ENCODE results near the gene SCUBE1. TPM values are rescaled to one million over a fixed set of nuclear protein-coding genes. Genes with fewer than 3 reads are reported as not detected.

SCUBE1 gene
- total and polyA plus RNA-seq, 2 donors: 0.30 to 0.52 TPM

GRCh38 chr22:43337385-43337784 is 5.8 kb downstream of the SCUBE1 start:
- no peak for DNase-seq (ENCODE audit: low read depth in 6 of 9, low spot score in 9 of 9)
- no peaks in the 10 kb centered on the region for H3K36me3 ChIP-seq (ENCODE audit: control insufficient read depth in 2 of 2, insufficient read depth in 2 of 2, low read length in 1 of 2)
- peaks cover 17 to 33% of the 10 kb centered on the region in 2 donors for H3K27me3 ChIP-seq (ENCODE audit: control insufficient read depth in 2 of 2, insufficient read depth in 1 of 2, low read length in 1 of 2)
- WGBS: 96% methylated on average over 11 of the region's 11 CpGs
- no peak overlapping the region for H3K4me3 ChIP-seq (ENCODE audit: low read length in 2 of 2)
- no peak overlapping the region for H3K27ac ChIP-seq (ENCODE audit: low read depth in 1 of 2, low read length in 1 of 2)
- peaks cover 0 to 2% of the 10 kb centered on the region in 2 donors for H3K9me3 ChIP-seq (ENCODE audit: control insufficient read depth in 2 of 2, insufficient read depth in 1 of 2, low read length in 1 of 2)
- no peaks in the 10 kb centered on the region for H3K4me1 ChIP-seq (ENCODE audit: control insufficient read depth in 2 of 2, insufficient read depth in 2 of 2, low read length in 2 of 2)

- Histone ChIP-seq H3K36me3 (ENCODE audit: control insufficient read depth in 2 of 2, insufficient read depth in 2 of 2, low read length in 1 of 2) (no peaks in the 10 kb centered on the region), H3K27me3 (ENCODE audit: control insufficient read depth in 2 of 2, insufficient read depth in 1 of 2, low read length in 1 of 2) (peaks cover 0 to 9% of the 10 kb centered on the region in 2 donors), H3K27ac (ENCODE audit: low read depth in 1 of 2, low read length in 1 of 2) (no peak overlapping the region), H3K9me3 (ENCODE audit: control insufficient read depth in 2 of 2, insufficient read depth in 1 of 2, low read length in 1 of 2) (no peaks in the 10 kb centered on the region), H3K4me1 (ENCODE audit: control insufficient read depth in 2 of 2, insufficient read depth in 2 of 2, low read length in 2 of 2) (peaks cover 0 to 2% of the 10 kb centered on the region in 2 donors), H3K4me3 (ENCODE audit: low read length in 2 of 2) (no peak overlapping the region)
- no peak for DNase-seq (ENCODE audit: low read depth in 6 of 9, low spot score in 9 of 9)
- 96% methylated on average over 4 of the region's 4 CpGs for WGBS
Observed at GRCh38 chr22:43334378-43334777, 8.8 kb downstream of the SCUBE1 start.

DNA sequence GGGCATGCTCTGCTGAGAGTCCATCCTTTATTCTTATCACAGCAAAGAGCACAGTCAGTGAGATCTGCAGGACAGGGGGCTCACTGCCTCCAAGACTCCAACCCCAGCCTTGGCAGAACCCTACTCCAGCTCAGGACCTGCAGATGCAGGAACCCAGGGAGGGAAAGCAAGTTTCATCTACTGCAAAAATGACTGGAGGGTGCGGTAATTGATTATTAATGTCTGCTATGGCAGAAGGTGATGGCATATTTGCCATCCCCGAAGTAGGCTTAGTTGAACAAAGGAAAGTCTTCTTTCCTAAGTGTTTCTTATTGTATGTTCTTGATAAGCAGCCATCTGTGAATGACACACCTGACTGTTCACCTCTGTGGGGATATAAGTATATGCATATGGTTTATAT is 9.2 kb downstream of the SCUBE1 start:
- Histone ChIP-seq H3K36me3 (ENCODE audit: control insufficient read depth in 2 of 2, insufficient read depth in 2 of 2, low read length in 1 of 2) (no peaks in the 10 kb centered on the region), H3K9me3 (ENCODE audit: control insufficient read depth in 2 of 2, insufficient read depth in 1 of 2, low read length in 1 of 2) (no peaks in the 10 kb centered on the region), H3K4me1 (ENCODE audit: control insufficient read depth in 2 of 2, insufficient read depth in 2 of 2, low read length in 2 of 2) (peaks cover 0 to 2% of the 10 kb centered on the region in 2 donors), H3K27ac (ENCODE audit: low read depth in 1 of 2, low read length in 1 of 2) (no peak overlapping the region), H3K27me3 (ENCODE audit: control insufficient read depth in 2 of 2, insufficient read depth in 1 of 2, low read length in 1 of 2) (peaks cover 0 to 7% of the 10 kb centered on the region in 2 donors), H3K4me3 (ENCODE audit: low read length in 2 of 2) (no peak overlapping the region)
- DNase-seq (ENCODE audit: low read depth in 6 of 9, low spot score in 9 of 9): no peak
- WGBS: 94% methylated on average over 2 of the region's 2 CpGs

DNA sequence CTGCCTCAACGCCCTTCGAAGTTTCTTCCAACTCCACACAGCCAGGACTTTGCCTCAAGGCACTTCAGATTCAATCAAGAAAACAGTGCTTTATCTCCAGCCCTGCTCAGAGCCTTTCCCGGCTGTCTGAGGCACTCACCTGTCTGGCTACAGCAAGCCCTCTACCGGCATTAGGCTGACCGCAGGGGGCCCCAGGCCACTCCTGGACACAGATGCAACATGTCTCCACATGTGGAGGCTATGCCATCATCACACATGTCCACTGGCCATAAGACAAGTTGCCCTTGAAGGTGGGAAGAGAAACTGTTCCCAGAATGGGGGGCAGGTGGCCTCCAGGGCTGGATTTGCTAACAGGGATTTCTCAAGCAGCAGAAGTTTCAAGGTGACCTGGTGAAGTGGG is 10.0 kb downstream of the SCUBE1 start:
- no peak overlapping the region for H3K4me3 ChIP-seq (ENCODE audit: low read length in 2 of 2)
- no peak for DNase-seq (ENCODE audit: low read depth in 6 of 9, low spot score in 9 of 9)
- 98% methylated on average over 5 of the region's 5 CpGs for WGBS
- H3K27me3 ChIP-seq (ENCODE audit: control insufficient read depth in 2 of 2, insufficient read depth in 1 of 2, low read length in 1 of 2): peaks cover 0 to 3% of the 10 kb centered on the region in 2 donors
- no peaks in the 10 kb centered on the region for H3K9me3 ChIP-seq (ENCODE audit: control insufficient read depth in 2 of 2, insufficient read depth in 1 of 2, low read length in 1 of 2)
- H3K27ac ChIP-seq (ENCODE audit: low read depth in 1 of 2, low read length in 1 of 2): no peak overlapping the region
- H3K36me3 ChIP-seq (ENCODE audit: control insufficient read depth in 2 of 2, insufficient read depth in 2 of 2, low read length in 1 of 2): no peaks in the 10 kb centered on the region
- H3K4me1 ChIP-seq (ENCODE audit: control insufficient read depth in 2 of 2, insufficient read depth in 2 of 2, low read length in 2 of 2): peaks cover 0 to 2% of the 10 kb centered on the region in 2 donors

DNA sequence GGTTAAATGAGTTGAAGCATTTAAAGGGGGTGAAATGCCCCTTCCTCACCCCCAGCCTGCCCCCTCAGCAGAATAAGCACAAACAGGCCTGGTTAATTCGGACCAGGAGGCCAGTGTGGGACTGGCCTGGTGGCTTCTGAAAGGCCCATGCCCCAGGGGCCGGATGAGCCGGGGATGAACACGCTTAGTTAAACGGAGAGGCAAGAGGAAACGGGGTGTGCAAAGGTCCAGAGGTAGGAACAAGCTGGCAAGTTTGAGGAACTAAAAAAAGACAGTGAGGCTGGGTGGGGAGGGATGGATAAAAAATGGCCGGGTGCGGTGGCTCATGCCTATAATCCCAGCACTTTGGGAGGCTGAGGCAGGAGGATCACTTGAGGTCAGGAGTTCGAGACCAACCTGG is 11.5 kb downstream of the SCUBE1 start:
- WGBS: 95% methylated on average over 9 of the region's 9 CpGs
- no peaks in the 10 kb centered on the region for H3K9me3 ChIP-seq (ENCODE audit: control insufficient read depth in 2 of 2, insufficient read depth in 1 of 2, low read length in 1 of 2)
- DNase-seq (ENCODE audit: low read depth in 6 of 9, low spot score in 9 of 9): no peak
- H3K27ac ChIP-seq (ENCODE audit: low read depth in 1 of 2, low read length in 1 of 2): no peak overlapping the region
- H3K4me3 ChIP-seq (ENCODE audit: low read length in 2 of 2): no peak overlapping the region
- H3K36me3 ChIP-seq (ENCODE audit: control insufficient read depth in 2 of 2, insufficient read depth in 2 of 2, low read length in 1 of 2): no peaks in the 10 kb centered on the region
- peaks cover 0 to 2% of the 10 kb centered on the region in 2 donors for H3K4me1 ChIP-seq (ENCODE audit: control insufficient read depth in 2 of 2, insufficient read depth in 2 of 2, low read length in 2 of 2)
- no peaks in the 10 kb centered on the region for H3K27me3 ChIP-seq (ENCODE audit: control insufficient read depth in 2 of 2, insufficient read depth in 1 of 2, low read length in 1 of 2)

DNA sequence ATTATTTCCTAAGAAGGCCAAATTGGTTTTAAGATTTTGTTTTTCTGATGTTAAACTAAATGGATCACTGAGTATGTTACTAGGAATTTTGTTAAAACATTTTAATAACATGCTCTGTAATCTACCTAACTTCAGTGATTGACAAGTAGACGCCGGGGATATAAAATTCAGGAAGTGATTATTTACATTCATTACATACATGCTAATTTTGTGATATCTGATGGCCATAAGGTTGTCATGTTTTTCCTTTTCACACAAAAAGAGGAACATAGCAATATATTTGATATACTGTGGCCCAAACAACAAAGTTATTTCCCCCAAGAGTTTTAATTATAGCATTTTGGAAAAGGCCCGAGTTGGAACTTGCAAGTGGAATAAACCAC is 12.1 kb downstream of the SCUBE1 start:
- no peaks in the 10 kb centered on the region for H3K36me3 ChIP-seq (ENCODE audit: control insufficient read depth in 2 of 2, insufficient read depth in 2 of 2, low read length in 1 of 2)
- H3K27ac ChIP-seq (ENCODE audit: low read depth in 1 of 2, low read length in 1 of 2): no peak overlapping the region
- DNase-seq (ENCODE audit: low read depth in 6 of 9, low spot score in 9 of 9): no peak
- H3K27me3 ChIP-seq (ENCODE audit: control insufficient read depth in 2 of 2, insufficient read depth in 1 of 2, low read length in 1 of 2): no peaks in the 10 kb centered on the region
- peaks cover 0 to 2% of the 10 kb centered on the region in 2 donors for H3K4me1 ChIP-seq (ENCODE audit: control insufficient read depth in 2 of 2, insufficient read depth in 2 of 2, low read length in 2 of 2)
- 33% methylated on average over 3 of the region's 3 CpGs for WGBS
- no peak overlapping the region for H3K4me3 ChIP-seq (ENCODE audit: low read length in 2 of 2)
- no peaks in the 10 kb centered on the region for H3K9me3 ChIP-seq (ENCODE audit: control insufficient read depth in 2 of 2, insufficient read depth in 1 of 2, low read length in 1 of 2)

DNA sequence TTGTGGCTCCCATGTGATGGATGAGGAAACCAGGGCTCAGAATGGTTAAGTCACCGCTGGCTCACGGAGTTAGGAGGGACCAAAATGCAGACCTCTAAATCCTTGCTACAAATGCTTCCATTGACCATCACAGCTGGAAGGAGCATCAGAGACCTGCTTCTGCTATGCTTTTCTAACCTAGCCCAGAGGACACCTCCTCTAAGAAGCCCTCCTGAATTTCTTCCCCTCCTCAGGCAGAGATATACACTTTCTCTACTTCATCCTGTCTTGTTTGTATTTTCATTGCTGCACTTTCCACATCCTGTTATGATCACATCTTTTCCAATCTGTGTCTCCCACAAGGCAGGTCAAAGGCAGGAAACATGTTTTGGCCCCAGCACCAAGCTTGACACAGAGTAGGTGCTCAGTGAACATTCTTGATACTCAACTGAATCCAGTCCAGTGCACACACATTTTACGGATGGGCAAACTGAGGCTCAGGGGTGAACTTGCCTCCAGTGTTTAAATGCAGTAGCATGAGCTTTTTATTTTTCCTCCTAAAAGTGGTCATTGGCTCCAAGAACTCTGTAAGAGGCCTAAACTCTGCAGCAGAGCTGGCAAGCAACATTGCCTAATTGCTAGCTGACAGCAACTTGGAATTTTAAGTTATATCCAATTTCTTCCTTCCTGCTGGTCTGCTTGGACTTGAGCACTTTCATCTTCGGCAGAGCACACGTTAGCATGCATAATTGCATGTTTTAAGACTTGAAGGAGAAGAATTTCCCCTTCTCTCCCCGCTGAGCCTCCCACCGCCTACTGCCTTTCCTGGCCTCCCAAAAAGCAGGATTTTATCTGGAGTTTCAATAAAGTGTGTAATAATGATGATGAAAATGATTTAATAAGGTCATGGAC is 12.7 kb downstream of the SCUBE1 start:
- Histone ChIP-seq H3K4me3 (ENCODE audit: low read length in 2 of 2) (no peak overlapping the region), H3K9me3 (ENCODE audit: control insufficient read depth in 2 of 2, insufficient read depth in 1 of 2, low read length in 1 of 2) (no peaks in the 10 kb centered on the region), H3K4me1 (ENCODE audit: control insufficient read depth in 2 of 2, insufficient read depth in 2 of 2, low read length in 2 of 2) (peaks cover 0 to 2% of the 10 kb centered on the region in 2 donors), H3K27ac (ENCODE audit: low read depth in 1 of 2, low read length in 1 of 2) (no peak overlapping the region), H3K27me3 (ENCODE audit: control insufficient read depth in 2 of 2, insufficient read depth in 1 of 2, low read length in 1 of 2) (no peaks in the 10 kb centered on the region), H3K36me3 (ENCODE audit: control insufficient read depth in 2 of 2, insufficient read depth in 2 of 2, low read length in 1 of 2) (no peaks in the 10 kb centered on the region)
- 94% methylated on average over 7 of the region's 7 CpGs for WGBS
- DNase-seq (ENCODE audit: low read depth in 6 of 9, low spot score in 9 of 9): peak in 1 of 9 donors; percentile 4

GRCh38 chr22:43329061-43329460 is 14.1 kb downstream of the SCUBE1 start:
- no peaks in the 10 kb centered on the region for H3K9me3 ChIP-seq (ENCODE audit: control insufficient read depth in 2 of 2, insufficient read depth in 1 of 2, low read length in 1 of 2)
- no peak overlapping the region for H3K27ac ChIP-seq (ENCODE audit: low read depth in 1 of 2, low read length in 1 of 2)
- peaks cover 0 to 2% of the 10 kb centered on the region in 2 donors for H3K4me1 ChIP-seq (ENCODE audit: control insufficient read depth in 2 of 2, insufficient read depth in 2 of 2, low read length in 2 of 2)
- H3K27me3 ChIP-seq (ENCODE audit: control insufficient read depth in 2 of 2, insufficient read depth in 1 of 2, low read length in 1 of 2): no peaks in the 10 kb centered on the region
- no peaks in the 10 kb centered on the region for H3K36me3 ChIP-seq (ENCODE audit: control insufficient read depth in 2 of 2, insufficient read depth in 2 of 2, low read length in 1 of 2)
- no peak for DNase-seq (ENCODE audit: low read depth in 6 of 9, low spot score in 9 of 9)
- H3K4me3 ChIP-seq (ENCODE audit: low read length in 2 of 2): no peak overlapping the region
- WGBS: 95% methylated on average over 7 of the region's 7 CpGs

DNA sequence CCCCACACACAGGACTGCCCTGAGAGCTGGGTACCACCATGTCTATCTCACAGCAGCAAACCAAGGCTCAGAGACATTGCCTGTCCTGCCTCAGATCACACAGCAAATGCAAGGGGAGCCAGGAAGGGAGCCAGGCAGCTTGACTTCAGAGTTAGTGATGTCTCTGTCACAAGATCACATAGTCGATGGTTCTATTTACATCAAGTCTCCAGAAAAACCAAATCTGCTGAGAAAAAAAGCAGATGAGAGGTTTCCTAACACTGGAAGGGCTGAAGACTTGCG is 16.1 kb downstream of the SCUBE1 start:
- Histone ChIP-seq H3K36me3 (ENCODE audit: control insufficient read depth in 2 of 2, insufficient read depth in 2 of 2, low read length in 1 of 2) (no peaks in the 10 kb centered on the region), H3K4me3 (ENCODE audit: low read length in 2 of 2) (no peak overlapping the region), H3K27ac (ENCODE audit: low read depth in 1 of 2, low read length in 1 of 2) (no peak overlapping the region), H3K4me1 (ENCODE audit: control insufficient read depth in 2 of 2, insufficient read depth in 2 of 2, low read length in 2 of 2) (peaks cover 0 to 2% of the 10 kb centered on the region in 2 donors), H3K9me3 (ENCODE audit: control insufficient read depth in 2 of 2, insufficient read depth in 1 of 2, low read length in 1 of 2) (no peaks in the 10 kb centered on the region), H3K27me3 (ENCODE audit: control insufficient read depth in 2 of 2, insufficient read depth in 1 of 2, low read length in 1 of 2) (no peaks in the 10 kb centered on the region)
- no peak for DNase-seq (ENCODE audit: low read depth in 6 of 9, low spot score in 9 of 9)
- 47% methylated on average over 2 of the region's 2 CpGs for WGBS

Data from thymus (tissue), 11 donors.